Stimulated activated CD4-positive, alpha-beta T cell treated with anti-CD3 and anti-CD28 coated beads, TNF-alpha, amount 100 ng/mL, for 4 hours (primary cell): ENCODE measurements around the gene CSAD.
A peak's percentile ranks its signal among the peaks of the same experiment; 100 is the strongest.
"Not testable (repeated sequence)": the region's sequence is repeated elsewhere in the genome, so short reads cannot be mapped to it uniquely, and the experiment has no call there.

Experiments
- DNase-seq, 3 experiments: peaks; one replicate each; pipeline ENCODE4 v3.0.0-alpha.2; 2020; ENCODE audit warnings: low read depth in 3 of 3

The CSAD gene

DNA sequence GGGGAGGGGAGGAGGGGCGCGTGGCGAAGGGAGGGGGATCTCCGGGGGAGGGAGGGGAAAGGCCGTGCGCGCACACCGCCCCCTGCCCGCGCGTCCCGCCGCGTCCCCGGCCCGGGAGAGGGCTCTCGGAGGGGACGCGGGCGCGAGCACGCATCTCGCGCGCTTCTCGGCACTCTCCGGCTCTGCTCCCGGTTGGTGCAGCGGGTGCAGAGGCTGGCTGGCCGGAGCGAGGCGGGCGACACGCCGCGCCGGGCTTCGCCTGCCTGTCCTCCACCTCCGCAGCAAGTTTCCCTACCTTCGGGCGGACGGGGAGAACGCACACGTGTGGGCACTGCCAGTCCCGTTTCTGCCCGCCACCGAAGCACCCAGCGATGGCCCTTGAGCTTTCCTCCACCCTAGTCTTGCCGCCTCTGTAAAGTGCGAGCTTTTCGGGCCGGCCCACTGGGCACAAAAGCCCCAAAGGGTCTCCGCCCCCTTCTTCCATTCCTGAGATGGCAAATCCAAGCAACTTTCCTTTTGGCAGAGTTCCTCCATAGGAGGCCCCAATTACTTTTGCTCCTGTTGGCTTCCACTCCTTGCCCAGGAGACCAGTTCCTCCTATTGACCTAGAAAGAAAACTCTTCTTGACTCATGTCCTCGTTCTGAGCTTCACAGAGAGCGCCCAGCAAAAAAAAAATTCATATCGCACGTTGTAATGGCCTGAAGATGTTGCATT, 363 bp upstream of the CSAD start:
- peak; percentile 56 to 68 (median 62) for DNase-seq

DNA sequence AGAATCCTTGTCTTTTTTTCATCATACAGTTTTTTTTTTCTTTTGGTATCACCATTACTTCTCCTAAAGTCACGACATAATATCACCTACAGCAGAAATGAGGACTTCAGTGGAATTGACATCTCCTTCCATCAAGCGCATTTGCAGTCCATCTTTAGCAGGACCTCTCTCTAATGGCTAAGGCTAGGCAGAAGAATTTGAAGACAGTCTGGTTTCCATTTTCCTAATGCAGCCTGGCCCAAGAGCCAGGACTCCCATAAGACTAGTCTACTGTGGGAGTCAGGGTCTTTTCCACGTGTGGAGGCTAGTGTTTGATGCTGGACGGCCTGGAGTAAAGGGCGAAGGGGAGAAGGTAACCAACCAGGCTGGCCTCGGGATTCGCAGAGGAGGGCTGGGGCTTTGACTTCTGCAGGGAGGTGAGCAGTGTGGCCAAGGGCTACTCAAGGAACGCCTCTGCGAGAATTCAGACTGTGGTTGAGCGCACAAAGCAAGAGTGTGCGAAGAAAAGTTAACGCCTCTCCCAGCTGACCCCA, 972 bp downstream of the CSAD start:
- no peak for DNase-seq

DNA sequence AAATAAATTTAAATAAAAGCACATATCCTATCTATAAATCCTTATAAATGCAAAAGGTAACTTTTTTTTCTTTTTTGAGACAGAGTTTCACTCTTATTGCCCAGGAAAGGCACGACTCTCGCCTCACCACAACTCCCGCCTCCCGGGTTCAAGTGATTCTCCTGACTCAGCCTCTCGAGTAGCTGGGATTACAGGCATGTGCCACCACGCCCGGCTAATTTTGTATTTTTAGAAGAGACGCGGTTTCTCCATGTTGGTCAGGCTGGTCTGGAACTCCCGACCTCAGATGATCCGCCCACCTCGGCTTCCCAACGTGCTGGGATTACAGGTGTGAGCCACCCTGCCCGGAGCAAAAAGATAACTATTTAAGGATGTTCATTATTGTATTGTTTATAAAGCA, 1.9 kb downstream of the CSAD start:
- not testable (repeated sequence) for DNase-seq

DNA sequence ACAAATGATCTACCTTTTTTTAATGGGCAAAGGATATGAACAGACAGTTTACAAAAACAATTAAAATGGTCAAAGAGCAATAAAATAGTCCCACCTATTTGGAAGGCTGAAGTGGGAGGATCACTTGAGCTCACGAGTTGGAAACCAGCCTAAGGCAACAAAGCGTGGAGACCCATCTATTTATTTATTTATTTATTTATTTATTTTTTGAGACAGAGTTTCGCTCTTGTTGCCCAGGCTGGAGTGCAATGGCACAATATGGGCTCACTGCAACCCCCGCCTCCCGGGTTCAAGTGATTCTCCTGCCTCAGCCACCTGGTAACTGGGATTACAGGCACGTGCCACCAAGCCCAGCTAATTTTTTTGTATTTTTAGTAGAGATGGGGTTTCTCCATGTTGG, 3.3 kb downstream of the CSAD start:
- not testable (repeated sequence) for DNase-seq

DNA sequence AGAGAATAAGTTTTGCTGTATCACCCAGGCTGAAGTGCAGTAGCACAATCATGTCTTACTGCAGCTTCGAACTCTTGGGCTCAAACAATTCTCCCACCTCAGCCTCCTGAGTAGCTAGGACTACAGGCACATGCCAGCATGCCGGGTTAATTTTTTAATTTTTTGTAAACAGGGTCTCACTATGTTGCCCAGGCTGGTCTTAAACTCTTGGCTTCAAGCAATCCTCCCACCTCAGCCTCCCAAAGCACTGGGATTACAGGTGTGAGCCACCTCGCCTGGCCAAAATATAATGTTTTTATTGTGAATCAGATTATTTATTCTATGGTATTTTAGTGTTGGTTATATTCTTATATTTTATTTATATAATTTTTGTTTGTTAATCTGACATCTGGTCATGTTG, 4.0 kb downstream of the CSAD start:
- DNase-seq: no peak

DNA sequence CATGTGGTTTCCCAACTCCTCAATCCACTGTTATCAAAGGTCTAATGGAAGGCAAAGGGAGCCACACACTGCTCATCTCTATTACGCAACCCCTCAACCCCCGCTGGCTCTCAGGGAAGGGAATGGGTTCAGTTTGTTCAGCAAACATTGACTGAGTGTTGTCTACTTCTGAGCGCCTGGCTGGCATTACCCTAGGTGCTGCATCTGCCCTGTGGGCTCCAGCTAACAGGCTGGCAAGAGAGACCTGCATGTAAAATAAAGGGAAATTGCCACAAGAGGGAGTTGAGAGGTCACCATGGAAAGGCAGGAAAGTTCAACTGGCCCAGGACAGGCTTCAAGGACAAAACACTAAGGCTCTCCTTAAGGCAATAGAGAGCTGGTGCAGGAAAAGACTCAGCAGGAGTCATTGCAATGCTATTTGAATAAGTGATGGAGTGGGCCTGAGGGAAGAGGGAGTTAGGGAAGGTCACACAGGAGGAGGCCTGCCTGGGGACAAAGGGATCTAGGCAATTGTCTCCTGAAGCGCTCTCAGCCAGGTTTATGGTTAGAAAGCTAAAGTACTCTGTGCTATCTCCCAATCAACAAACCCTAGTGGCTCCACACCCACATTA, 5.7 kb downstream of the CSAD start:
- no peak for DNase-seq

DNA sequence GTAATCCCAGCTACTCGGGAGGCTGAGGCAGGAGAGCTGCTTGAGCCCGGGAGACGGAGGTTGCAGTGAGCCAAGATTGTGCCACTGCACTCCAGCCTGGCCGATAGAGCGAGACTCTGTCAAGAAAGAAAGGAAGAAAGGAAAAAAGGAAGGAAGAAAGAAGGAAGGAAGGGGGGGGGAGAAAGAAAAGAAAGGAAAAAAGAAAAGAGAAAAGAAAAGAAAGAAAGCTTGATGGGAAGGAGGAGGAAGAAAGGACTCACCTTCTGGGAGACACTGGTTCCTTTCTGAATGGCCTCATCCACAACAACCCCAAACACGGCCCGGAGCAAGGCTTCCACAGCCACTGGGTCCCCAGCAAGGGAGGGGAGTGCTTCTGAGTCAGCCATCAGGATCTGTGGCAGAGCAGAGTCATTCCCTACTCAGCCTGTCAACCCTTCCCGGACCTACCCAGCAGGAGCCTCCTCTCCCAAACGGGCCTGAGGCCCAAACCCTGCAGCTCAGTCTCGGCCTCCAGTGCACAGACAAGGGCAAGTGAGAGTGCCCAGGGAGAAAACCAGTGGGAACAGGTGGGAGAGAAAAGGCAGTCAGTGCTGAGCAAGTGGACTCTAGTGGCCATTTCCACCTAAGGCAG, 7.5 kb downstream of the CSAD start:
- DNase-seq: no peak

DNA sequence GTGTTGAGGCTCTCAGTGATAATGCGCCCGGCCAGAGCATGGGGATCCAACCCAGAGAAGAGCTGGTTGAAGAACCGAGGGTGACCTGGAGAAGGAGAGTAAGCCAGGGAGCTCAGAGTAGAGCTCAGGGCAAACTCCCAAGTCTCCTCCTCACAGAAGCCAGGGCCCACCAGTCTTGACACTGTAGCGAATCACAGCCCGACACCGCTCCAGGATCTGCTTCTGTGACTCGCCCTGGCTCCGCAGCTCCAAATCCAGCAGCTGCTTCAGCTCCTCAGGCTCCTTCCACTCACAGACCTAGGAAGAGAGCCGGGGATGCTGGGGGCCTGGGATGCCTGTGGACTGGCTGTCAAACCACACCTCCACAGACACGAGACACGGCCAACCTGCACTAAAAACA, 8.4 kb downstream of the CSAD start:
- DNase-seq: no peak

DNA sequence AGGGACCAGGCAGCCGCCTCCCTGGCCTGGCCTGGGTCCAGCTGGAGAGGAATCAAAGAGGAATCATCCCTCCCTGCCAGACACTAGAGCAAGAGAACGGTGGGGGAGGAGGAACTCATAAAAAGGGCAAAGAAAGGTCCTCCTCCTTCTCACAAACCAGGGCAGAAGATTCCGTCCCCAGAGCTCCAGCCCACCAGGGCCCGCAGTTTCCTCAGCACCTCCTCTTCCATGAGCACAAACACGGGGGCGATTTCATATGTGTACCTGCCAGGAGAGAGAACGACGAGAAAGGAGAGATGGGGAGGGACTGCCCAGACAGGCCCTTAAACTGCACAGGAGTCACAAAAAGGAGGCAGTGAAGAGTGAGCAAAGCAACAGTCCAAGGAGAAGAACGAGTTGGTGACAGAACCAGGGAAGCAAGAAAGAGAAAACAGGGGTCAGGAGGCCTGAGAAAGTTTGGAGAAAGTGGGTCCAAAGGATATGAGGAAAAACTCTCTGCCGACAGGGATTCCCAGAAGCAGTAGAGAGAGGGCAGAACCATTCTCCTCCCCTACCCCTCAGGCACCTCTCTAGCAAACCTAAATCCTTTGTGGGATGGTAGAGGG, 8.9 kb downstream of the CSAD start:
- DNase-seq: no peak

DNA sequence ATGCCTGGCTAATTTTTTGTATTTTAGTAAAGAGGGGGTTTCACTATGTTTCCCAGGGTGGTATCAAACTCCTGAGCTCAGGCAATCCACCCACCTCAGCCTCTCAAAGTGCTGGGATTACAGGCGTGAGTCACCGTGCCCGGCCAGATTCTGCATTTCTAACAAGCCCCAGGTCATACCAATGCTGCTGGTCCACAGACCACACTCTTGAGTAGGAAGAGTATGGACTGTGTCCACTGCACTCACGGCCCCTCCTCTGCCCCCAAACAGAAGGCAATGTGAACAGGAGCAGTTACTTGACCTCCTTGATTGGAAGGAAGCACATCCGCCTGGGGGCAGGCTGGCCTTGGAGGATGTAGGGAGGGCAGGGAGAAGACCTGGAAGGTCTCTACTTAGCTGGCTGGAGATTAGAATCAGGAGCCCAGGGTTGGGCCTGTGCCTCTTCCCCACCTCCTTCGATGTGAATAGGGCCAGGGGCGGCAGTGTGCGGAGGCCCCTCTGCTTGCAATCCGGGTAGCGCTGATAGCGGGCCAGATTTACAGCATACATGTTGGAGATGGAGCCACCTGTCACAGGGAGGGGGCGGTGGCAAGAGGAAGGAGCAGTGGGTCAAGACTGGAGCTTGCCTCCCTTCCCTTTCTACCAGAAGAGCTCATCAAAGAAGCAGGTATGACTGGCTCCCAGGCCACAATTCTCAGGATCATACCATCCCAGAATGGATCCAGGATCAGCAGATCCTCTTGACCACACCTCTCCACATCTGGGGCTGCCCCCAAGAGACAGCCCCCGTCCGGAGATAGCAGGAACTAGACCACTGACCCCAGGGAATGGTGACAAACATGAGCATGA, 9.6 kb downstream of the CSAD start:
- DNase-seq: no peak

DNA sequence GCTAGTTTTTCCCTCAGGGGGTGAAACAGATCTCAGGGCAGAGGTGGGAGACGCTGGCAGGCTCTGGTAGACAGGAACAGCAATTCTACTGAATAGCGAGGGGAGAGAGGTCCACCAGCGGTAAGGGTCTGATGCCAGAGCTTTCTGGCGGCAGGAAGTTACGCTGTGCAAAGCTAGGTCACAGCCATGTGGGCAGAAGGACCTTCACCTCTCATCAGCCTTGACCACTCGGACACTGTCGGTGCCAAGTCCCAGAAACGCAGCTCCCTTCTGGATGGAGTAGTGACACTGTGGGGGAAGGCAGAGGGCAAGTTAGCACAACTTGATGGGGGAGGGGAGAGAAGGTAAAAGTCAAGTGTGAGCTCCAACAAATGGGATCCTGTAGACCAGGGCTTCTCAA, 10.5 kb downstream of the CSAD start:
- no peak for DNase-seq

DNA sequence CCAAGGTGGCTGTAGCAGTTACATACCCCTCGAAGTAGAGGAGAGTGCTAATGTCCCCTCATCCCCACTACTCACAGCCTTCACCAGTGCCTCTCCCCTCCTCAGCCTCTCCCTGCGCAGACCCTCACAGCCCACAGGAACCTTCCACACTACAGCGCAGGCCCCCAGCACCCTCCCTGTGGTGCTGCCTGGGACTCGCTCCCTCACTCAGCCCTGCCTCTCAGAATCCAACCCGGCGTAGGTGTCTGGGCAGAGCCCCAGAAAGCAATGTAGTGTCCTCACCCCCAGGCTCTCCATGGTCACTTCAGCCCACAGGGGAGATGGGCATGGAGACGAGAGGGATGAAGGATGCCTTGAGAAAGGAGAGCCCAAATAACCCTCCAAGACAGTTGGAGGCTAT, 11.1 kb downstream of the CSAD start:
- no peak for DNase-seq

DNA sequence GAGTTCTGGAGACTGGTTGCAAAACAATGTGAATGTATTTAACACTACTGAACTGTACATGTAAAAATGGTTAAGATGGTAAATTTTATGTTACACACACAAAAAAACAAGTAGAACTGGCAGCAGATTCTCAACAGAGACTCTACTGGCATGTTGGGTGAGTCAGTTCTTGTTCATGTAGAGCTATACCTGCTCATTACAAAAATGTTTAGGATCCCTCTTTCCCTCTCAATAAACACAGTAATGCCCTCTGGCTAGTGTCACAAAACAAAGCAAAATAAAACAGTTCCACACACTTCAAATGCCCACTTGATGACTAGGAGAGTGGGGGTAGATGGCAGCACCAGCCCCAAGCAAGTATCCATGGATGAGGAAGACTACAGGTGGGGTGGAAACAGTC, 13.9 kb downstream of the CSAD start:
- no peak for DNase-seq

DNA sequence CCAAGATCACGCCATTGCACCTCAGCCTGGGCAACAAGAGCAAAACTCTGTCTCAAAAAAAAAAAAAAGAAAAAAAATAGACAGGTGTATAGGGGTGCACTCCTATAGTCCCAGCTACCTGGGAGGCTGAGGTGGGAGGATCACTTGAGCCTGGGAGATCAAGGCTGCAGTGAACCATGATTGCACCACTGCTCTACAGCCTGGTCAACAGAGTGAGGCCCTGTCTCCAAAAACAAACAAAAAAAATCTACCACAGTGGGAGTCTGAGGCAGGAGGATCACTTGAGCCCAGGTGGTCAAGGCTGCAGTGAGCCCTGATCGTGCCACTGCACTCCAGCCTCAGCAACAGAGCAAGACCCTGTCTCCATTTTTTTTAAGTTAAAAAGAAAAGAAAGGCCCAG, 17.7 kb downstream of the CSAD start:
- not testable (repeated sequence) for DNase-seq

DNA sequence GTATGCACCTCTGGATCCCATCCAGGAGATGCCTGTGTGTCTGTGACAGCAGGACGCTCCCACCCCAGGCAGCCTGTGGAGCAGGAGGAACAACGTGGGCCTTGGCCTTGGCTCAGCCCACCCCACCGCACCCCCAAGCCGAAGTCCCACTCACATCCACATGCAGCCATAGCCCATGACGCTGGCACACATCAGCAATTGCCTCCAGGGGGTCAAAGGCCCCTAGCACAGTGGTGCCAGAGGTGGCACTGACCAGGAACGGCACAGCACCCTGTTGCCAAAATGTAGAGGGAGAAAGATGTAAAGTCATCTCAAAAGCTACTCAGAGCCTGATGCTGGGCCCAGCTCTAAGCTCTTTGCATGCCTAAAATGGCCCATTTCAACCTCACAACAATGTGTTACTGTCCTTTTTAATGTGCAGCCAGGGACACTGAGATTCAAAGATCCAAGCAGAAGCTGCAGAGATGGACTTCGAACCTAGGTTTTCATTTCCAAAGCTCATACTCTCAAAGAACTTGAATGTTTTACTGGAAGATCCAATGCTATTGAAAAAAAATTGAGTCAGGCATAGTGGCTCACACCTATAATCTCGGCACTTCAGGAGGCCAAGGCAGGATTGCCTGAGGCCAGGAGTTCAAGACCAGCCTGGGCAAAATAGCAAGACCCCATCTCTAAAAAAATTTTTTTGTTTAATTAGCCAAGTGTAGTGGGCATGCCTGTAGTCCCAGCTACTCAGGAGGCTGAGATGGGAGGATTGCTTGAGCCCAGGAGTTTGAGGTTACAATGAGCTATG, 19.4 kb downstream of the CSAD start:
- no peak for DNase-seq

DNA sequence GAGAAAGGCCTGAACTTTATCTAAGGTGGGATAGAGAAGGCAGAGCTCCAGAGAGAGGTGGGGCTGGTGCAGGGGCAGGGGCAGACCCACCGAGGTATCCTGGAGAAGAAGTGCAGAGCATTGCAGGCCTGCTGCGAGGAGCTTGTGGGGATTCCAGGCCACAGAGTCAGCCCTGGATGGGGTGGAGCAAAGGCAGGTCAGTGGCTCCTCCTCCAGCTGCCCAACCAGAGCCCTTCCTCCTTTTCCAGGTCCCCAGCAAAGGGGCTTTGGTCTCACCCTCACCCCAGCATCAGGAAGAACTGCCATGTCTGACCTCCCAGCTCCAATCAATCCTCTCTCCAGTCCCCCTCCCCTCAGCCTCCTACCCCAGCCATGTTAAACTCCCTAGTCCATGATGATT, 20.1 kb downstream of the CSAD start:
- no peak for DNase-seq

DNA sequence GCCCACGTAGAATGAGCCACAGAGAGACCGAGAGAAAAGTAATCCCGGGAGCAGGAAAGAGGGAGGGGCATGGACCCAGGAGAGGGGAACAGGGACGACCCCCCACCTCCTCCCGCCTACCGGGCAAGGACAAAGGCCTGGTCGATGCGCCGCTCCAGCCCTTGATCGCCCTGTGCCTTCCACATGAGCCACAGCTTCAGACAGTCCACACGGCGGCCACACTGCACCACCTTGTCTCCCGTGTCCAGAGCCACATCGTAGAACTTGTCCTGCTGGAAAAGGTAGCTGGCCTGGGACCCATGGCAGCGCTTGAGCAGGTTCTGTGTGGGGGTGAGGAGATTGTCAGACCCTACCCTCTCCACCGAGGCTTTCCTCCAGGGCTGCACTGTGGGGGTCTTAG, 20.7 kb downstream of the CSAD start:
- no peak for DNase-seq

DNA sequence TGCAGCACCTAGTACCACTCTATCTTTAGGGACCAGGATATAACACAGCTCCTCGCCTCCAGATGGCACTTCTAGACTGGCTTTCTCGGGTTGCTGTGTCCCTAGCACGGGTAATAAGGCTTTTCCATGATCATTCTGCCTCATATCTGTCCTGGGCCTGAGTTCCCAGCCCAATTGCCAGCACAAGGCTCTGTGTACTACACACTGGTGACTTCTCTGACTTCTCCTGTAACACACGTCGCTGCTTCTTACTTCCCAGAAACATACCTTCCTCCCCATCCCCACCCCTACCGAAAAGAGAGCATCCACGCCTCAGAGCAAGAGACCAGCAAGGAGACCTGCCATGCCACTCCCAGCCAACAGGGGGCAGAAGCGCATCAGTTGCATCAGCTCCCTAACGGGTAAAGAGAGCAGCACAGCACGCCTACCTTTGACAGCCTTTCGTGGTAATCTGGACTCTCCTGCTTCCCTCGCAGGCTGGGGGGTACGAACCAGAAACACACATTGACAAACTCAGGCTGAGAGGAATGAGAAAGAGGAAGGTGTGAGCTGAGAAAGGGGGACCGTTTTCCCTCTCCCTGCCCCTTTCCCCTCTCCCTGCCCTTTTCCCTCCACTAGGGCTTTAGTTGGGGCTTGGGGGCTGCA, 21.4 kb downstream of the CSAD start:
- DNase-seq: peak; percentile 78 to 85 (median 80)

DNA sequence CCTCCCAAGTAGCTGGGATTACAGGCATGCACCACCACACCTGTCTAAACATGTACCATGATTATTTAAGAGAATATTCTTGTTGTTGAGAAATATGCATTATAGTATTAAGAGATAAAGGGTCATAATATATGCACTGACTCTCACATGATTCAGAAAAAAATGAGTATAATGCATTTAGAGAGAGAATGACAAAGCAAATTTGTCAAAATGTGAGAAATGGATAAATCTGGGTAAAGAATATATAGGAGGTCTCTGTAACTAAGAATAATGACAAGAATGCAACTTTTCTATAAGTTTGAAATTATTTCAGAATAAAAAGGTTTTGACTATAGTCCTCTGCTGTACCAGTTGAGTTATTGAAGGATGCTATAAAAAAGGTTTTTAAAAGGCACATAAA, 28.3 kb downstream of the CSAD start:
- no peak for DNase-seq

DNA sequence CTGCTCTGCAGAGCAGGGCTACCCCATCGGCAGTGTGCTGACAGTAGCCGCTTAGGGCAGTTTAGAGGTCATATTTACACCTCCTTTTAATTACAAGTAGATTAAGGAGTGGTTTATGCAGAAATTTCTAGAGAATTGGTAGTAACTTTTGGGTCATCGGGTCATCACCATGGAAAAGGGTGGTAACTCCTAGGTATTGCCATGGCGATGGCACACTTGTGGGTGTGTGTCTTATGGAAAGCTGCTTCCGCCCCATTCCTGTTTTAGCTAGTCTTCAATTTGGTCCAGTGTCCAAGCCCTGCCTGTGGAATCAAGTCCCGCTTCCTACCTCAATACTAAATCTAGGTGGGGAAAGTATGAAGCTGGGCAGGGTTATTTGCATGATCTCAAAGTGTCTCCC, 29.7 kb downstream of the CSAD start:
- no peak for DNase-seq
